Measurements from ENCODE around the gene STX2. TPM values are rescaled to one million over a fixed set of nuclear protein-coding genes. Genes with fewer than 3 reads are reported as not detected.

STX2 gene
- total RNA-seq, 1 donor from 2014 or later: 16.5 TPM

- H3K4me1 ChIP-seq: peaks cover 15% of the 10 kb centered on the region
- intact Hi-C loops (cut with DNase I): no loop called here
- DNase-seq (ENCODE audit: extremely low spot score in 2 of 2): no peak
- TF ChIP-seq POLR2AphosphoS5 (IDR thresholded peaks at IDR 0.05; ENCODE audit: insufficient read depth in 1 of 2, low read depth in 1 of 2) (no peak), POLR2A (IDR thresholded peaks at IDR 0.05) (no peak), CTCF (IDR thresholded peaks at IDR 0.05) (no peak)
- H3K9me3 ChIP-seq: no peaks in the 10 kb centered on the region
- H3K4me3 ChIP-seq: no peak overlapping the region
- no peak overlapping the region for H3K27ac ChIP-seq
- H3K27me3 ChIP-seq: no peaks in the 10 kb centered on the region
- no peaks in the 10 kb centered on the region for H3K36me3 ChIP-seq
These were observed 62.2 kb downstream of the STX2 start for GRCh38 chr12:130776857-130777339.

- Histone ChIP-seq H3K27me3 (no peaks in the 10 kb centered on the region), H3K4me3 (peak overlapping the region; percentile 13 to 25), H3K27ac (no peak overlapping the region), H3K9me3 (no peaks in the 10 kb centered on the region), H3K36me3 (no peaks in the 10 kb centered on the region), H3K4me1 (peaks cover 15% of the 10 kb centered on the region)
- intact Hi-C loops (cut with DNase I): no loop called here
- no peak for TF ChIP-seq POLR2AphosphoS5 (IDR thresholded peaks at IDR 0.05; ENCODE audit: insufficient read depth in 1 of 2, low read depth in 1 of 2)
- TF ChIP-seq CTCF (IDR thresholded peaks at IDR 0.05): no peak
- no peak for TF ChIP-seq POLR2A (IDR thresholded peaks at IDR 0.05)
- no peak for DNase-seq (ENCODE audit: extremely low spot score in 2 of 2)
These were observed 62.8 kb downstream of the STX2 start for GRCh38 chr12:130775953-130776856.

- Histone ChIP-seq H3K27me3 (no peaks in the 10 kb centered on the region), H3K4me1 (peaks cover under 1% of the 10 kb centered on the region), H3K4me3 (no peak overlapping the region), H3K36me3 (no peaks in the 10 kb centered on the region), H3K9me3 (no peaks in the 10 kb centered on the region), H3K27ac (no peak overlapping the region)
- TF ChIP-seq CTCF (IDR thresholded peaks at IDR 0.05) (no peak), POLR2A (IDR thresholded peaks at IDR 0.05) (no peak), POLR2AphosphoS5 (IDR thresholded peaks at IDR 0.05; ENCODE audit: insufficient read depth in 1 of 2, low read depth in 1 of 2) (no peak)
- no peak for DNase-seq (ENCODE audit: extremely low spot score in 2 of 2)
- intact Hi-C loops (cut with DNase I): no loop called here
These were observed 68.5 kb downstream of the STX2 start for GRCh38 chr12:130770413-130771028.

- no peak overlapping the region for H3K4me3 ChIP-seq
- DNase-seq (ENCODE audit: extremely low spot score in 2 of 2): no peak
These were observed 70.9 kb downstream of the STX2 start for GRCh38 chr12:130768120-130768519.

More at GRCh38 chr12:130768120-130768519, 70.9 kb downstream of the STX2 start:
- no peaks in the 10 kb centered on the region for H3K36me3 ChIP-seq
- no peaks in the 10 kb centered on the region for H3K27me3 ChIP-seq
- H3K4me1 ChIP-seq: no peaks in the 10 kb centered on the region
- TF ChIP-seq CTCF (IDR thresholded peaks at IDR 0.05) (no peak), POLR2AphosphoS5 (IDR thresholded peaks at IDR 0.05; ENCODE audit: insufficient read depth in 1 of 2, low read depth in 1 of 2) (no peak), POLR2A (IDR thresholded peaks at IDR 0.05) (no peak)
- intact Hi-C loops (cut with DNase I): no loop called here
- H3K9me3 ChIP-seq: no peaks in the 10 kb centered on the region
- H3K27ac ChIP-seq: no peak overlapping the region
